Right kidney (tissue), 1 donor: ENCODE measurements around the gene ZNF581.

Experiments
- DNase-seq: peaks from one replicate; pipeline ENCODE4 v3.0.0-alpha.2; 2016

The ZNF581 gene

DNA sequence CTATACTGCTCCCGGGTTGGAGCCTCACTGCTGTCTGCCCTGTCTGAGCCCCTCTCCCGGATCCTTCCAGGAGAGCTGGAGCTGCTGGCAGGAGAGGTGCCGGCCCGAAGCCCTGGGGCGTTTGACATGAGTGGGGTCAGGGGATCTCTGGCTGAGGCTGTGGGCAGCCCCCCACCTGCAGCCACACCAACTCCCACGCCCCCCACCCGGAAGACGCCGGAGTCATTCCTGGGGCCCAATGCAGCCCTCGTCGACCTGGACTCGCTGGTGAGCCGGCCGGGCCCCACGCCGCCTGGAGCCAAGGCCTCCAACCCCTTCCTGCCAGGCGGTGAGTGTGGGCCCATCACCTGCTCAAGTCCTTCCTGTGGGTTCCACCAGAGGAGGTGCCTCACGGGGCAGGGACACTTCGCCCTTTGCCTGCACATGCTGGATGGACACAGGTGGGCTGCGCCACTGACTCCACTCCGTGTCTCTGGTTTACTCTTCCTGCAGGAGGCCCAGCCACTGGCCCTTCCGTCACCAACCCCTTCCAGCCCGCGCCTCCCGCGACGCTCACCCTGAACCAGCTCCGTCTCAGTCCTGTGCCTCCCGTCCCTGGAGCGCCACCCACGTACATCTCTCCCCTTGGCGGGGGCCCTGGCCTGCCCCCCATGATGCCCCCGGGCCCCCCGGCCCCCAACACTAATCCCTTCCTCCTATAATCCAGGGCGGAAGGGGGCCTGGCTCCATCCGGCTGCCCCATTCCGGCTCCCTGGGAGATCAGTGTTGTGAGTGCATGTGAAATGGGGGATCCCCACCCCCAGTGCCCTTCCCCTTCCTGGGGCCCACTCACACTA lies 51.4 kb downstream of the ZNF581 start:
- DNase-seq = no peak
